Panc1 (cell line): ENCODE results near the gene TNFAIP6. TPM values are rescaled to one million over a fixed set of nuclear protein-coding genes. Genes with fewer than 3 reads are reported as not detected.

ENCODE experiments used
- ATAC-seq: fragments of 200-7000 bp; cut with Tn5 transposase; 2 replicates; pipeline ENCODE4 v1.9.1; 2020; ENCODE audit warnings: mild to moderate bottlenecking, moderate library complexity
- BruUV-seq: library from RNA; stranded (reverse); fragments of 400-500 nt; replicated peaks from 2 replicates; lab custom pipeline; 2021; lab: Mats Ljungman, UMichigan
- CTCF ChIA-PET: fragments of 300-600 bp; sonication (Branson Sonifier 250); formaldehyde crosslinking; loops from one replicate; lab custom pipeline; 2022; ENCODE audit warnings: antibody characterized with exemption; lab: Charles Lee
- POLR2A ChIA-PET: fragments of 300-600 bp; sonication (Branson Sonifier 250); formaldehyde crosslinking; loops from one replicate; lab custom pipeline; 2022; ENCODE audit warnings: antibody characterized with exemption; lab: Charles Lee
- DNase-seq: peaks from one replicate; pipeline ENCODE4 v3.0.0-alpha.2; 2010; ENCODE audit warnings: low read depth, low spot score
- H3K27ac ChIP-seq: 2 replicates; pipeline ENCODE4 v1.5.1; 2011; ENCODE audit warnings: mild to moderate bottlenecking, low read length, inconsistent platforms
- H3K27me3 ChIP-seq: fragments of 200-500 bp; sonication (Bioruptor generic); 2 replicates; pipeline ENCODE4 v1.6.0; 2014; ENCODE audit warnings: low read length, inconsistent platforms; ENCODE audit not compliant: control insufficient read depth, insufficient read depth
- H3K36me3 ChIP-seq: fragments of 200-500 bp; sonication (Bioruptor generic); 2 replicates; pipeline ENCODE4 v1.5.1; 2014; ENCODE audit warnings: inconsistent platforms, mild to moderate bottlenecking, low read length, moderate library complexity; ENCODE audit not compliant: control insufficient read depth, insufficient read depth
- H3K4me1 ChIP-seq: 2 replicates; pipeline ENCODE4 v1.5.1; 2011; ENCODE audit warnings: inconsistent platforms, mild to moderate bottlenecking, low read length, moderate library complexity; ENCODE audit not compliant: control insufficient read depth, insufficient read depth
- H3K4me3 ChIP-seq, 2 experiments: 2 replicates each; pipeline ENCODE4 v1.5.1; 2011 to 2012; ENCODE audit warnings: low read depth in 2 of 2, low read length in 2 of 2, mild to moderate bottlenecking in 2 of 2, inconsistent platforms in 1 of 2, moderate library complexity in 1 of 2
- H3K9me3 ChIP-seq: fragments of 200-500 bp; sonication (Bioruptor generic); 2 replicates; pipeline ENCODE4 v1.5.1; 2014; ENCODE audit warnings: low read depth, mild to moderate bottlenecking, inconsistent platforms, low read length, moderate library complexity; ENCODE audit not compliant: control insufficient read depth, insufficient read depth
- CTCF ChIP-seq: fragments of 450-650 bp; IDR thresholded peaks from 2 replicates; pipeline ENCODE4 v1.5.1; 2017; ENCODE audit warnings: mild to moderate bottlenecking
- POLR2AphosphoS5 ChIP-seq: IDR thresholded peaks from 2 replicates; pipeline ENCODE4 v1.6.1; 2012; ENCODE audit warnings: mild to moderate bottlenecking, low read depth, low read length, moderate library complexity
- REST ChIP-seq, 2 experiments: IDR thresholded peaks; 2 replicates each; pipeline ENCODE4 v1.6.1; 2011 to 2012; ENCODE audit warnings: low read depth in 2 of 2, control low read depth in 1 of 2, low read length in 1 of 2, mild to moderate bottlenecking in 1 of 2, moderate library complexity in 1 of 2; ENCODE audit not compliant: insufficient read depth in 1 of 2
- SIN3A ChIP-seq: IDR thresholded peaks from 2 replicates; pipeline ENCODE4 v1.6.1; 2012; ENCODE audit warnings: low read depth, mild to moderate bottlenecking, low read length, moderate library complexity, borderline replicate concordance; ENCODE audit not compliant: insufficient read depth
- TCF7L2 ChIP-seq: IDR thresholded peaks from 2 replicates; pipeline ENCODE4 v1.6.1; 2011; ENCODE audit warnings: mild to moderate bottlenecking, low read depth, low read length, inconsistent platforms
- in situ Hi-C: cut with HindIII; loops from 2 replicates; pipeline ENCODE4 v1.10.0; 2016; ENCODE audit warnings: low sequenced_read_pairs, low pct_unique_long_range_greater_than_20kb
- intact Hi-C: fragments of 100-400 bp; cut with micrococcal nuclease; formaldehyde crosslinking; loops from one replicate; pipeline ENCODE4 v1.10.0; 2022; ENCODE audit not compliant: unreplicated experiment
- total RNA-seq: library from RNA; stranded (reverse); gene quantifications from one replicate; pipeline ENCODE4 v1.2.1, GENCODE V29; 2021; ENCODE audit not compliant: unreplicated experiment

Gene TNFAIP6
- total RNA-seq, 1 experiment from 2014 or later = not detected

GRCh38 chr2:151374436-151374835, 17.0 kb downstream of the TNFAIP6 start:
- Histone ChIP-seq H3K27me3 (no peaks in the 10 kb centered on the region), H3K4me1 (peaks cover 5% of the 10 kb centered on the region; the same call in 1 of the 2 replicates), H3K27ac (peak overlapping the region; percentile 46), H3K36me3 (no peaks in the 10 kb centered on the region), H3K4me3 (no peak overlapping the region), H3K9me3 (no peaks in the 10 kb centered on the region)
- ChIA-PET POLR2A (no interaction called here), CTCF (no interaction called here)
- in situ Hi-C loops (no loop called here), intact Hi-C loops (no loop called here)
- BruUV-seq = no TSS peak
- ATAC-seq (peak; percentile 95), DNase-seq (no peak)
- TF ChIP-seq POLR2AphosphoS5 (no peak), TCF7L2 (no peak), REST (IDR thresholded peaks at IDR 0.05; ENCODE audit: insufficient read depth in 1 of 2, low read depth in 2 of 2, low read length in 1 of 2) (no peak), CTCF (no peak), SIN3A (no peak)

GRCh38 chr2:151379169-151379568, 21.8 kb downstream of the TNFAIP6 start:
- TF ChIP-seq TCF7L2 (no peak), REST (IDR thresholded peaks at IDR 0.05; ENCODE audit: insufficient read depth in 1 of 2, low read depth in 2 of 2, low read length in 1 of 2) (no peak), POLR2AphosphoS5 (no peak), SIN3A (no peak)
- CTCF ChIA-PET = no interaction called here
- ATAC-seq (no peak), DNase-seq (no peak)
- Histone ChIP-seq H3K27ac (no peak overlapping the region), H3K4me3 (no peak overlapping the region), H3K9me3 (no peaks in the 10 kb centered on the region), H3K36me3 (no peaks in the 10 kb centered on the region), H3K27me3 (no peaks in the 10 kb centered on the region), H3K4me1 (peaks cover 5% of the 10 kb centered on the region; the same call in 1 of the 2 replicates)
- in situ Hi-C loops = no loop called here
- intact Hi-C loops = no loop called here
- POLR2A ChIA-PET = no interaction called here
- BruUV-seq = no TSS peak
